Measurements from ENCODE around the gene CLDN9. TPM values are rescaled to one million over a fixed set of nuclear protein-coding genes. Genes with fewer than 3 reads are reported as not detected.
"Not testable (repeated sequence)": the region's sequence is repeated elsewhere in the genome, so short reads cannot be mapped to it uniquely, and the experiment has no call there.

The CLDN9 gene
- total RNA-seq, 1 experiment from 2014 or later: not detected

DNA sequence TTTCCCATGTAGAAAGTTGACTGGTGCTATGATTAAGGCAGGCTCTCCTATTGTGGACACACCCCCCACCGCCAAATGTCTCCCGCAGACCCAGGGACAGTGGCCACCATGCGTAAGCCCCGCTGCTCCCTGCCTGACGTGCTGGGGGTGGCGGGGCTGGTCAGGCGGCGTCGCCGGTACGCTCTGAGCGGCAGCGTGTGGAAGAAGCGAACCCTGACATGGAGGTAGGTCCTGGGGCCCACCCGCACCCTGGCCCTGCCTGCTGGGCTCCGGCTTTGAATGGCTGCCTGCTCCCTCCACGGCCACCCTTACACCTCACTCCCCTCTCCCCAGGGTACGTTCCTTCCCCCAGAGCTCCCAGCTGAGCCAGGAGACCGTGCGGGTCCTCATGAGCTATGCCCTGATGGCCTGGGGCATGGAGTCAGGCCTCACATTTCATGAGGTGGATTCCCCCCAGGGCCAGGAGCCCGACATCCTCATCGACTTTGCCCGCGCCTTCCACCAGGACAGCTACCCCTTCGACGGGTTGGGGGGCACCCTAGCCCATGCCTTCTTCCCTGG, 37.3 kb downstream of the CLDN9 start:
- DNase-seq (ENCODE audit: low read depth in 1 of 2, low spot score in 2 of 2): no peak
- H3K4me1 ChIP-seq (replicated peaks): peaks cover 11% of the 10 kb centered on the region
- H3K27ac ChIP-seq: no peak overlapping the region
- peaks cover 56% of the 10 kb centered on the region for H3K27me3 ChIP-seq (replicated peaks)
- H3K36me3 ChIP-seq: no peaks in the 10 kb centered on the region
- no peak overlapping the region for H3K4me3 ChIP-seq
- H3K9me3 ChIP-seq (replicated peaks): peaks cover 6% of the 10 kb centered on the region

DNA sequence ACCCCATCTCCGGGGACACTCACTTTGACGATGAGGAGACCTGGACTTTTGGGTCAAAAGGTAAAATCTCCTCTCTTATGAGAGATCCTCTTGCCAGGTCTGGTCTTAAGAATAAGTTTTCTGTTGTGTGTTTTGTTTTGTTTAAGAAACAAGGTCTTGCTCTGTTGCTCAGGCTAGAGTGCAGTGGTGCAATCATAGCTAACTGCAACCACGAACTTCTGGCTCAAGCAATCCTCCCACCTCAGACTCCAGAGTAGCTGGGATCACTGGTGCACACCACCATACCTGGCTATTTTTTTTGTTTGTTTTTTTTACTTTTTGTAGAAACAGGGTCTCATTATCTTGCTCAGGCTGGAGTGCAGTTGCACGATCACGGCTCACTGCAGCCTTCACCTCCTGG, 37.8 kb downstream of the CLDN9 start:
- Histone ChIP-seq H3K27me3 (replicated peaks) (peaks cover 52% of the 10 kb centered on the region), H3K4me3 (no peak overlapping the region)

DNA sequence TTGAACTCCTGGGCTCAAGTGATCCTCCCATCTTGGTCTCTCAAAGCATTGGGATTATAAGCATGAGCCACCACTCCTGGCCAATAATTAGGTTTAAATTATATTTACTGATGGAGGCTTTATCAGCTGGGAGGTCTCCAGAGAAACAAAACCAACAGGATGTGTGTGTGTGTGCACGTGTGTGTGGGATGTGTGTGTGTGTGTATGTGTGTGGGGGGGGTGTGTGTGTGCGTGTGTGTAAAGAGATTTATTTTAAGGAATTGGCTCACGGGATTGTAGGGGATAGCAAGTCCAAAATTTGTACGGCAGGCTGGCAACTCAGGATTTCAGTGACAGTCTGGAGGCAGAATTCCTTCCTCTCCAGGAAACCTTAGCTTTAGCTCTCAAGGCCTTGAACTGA, 38.3 kb downstream of the CLDN9 start:
- H3K4me1 ChIP-seq (replicated peaks): peaks cover 3% of the 10 kb centered on the region
- no peak for DNase-seq (ENCODE audit: low read depth in 1 of 2, low spot score in 2 of 2)
- H3K27ac ChIP-seq: no peak overlapping the region
- H3K4me3 ChIP-seq: no peak overlapping the region
- H3K27me3 ChIP-seq (replicated peaks): peaks cover 46% of the 10 kb centered on the region
- H3K36me3 ChIP-seq: no peaks in the 10 kb centered on the region
- H3K9me3 ChIP-seq (replicated peaks): no peaks in the 10 kb centered on the region

More for the DNA sequence above, 37.8 kb downstream of the CLDN9 start:
- no peak for DNase-seq (ENCODE audit: low read depth in 1 of 2, low spot score in 2 of 2)
- no peaks in the 10 kb centered on the region for H3K36me3 ChIP-seq
- no peak overlapping the region for H3K27ac ChIP-seq
- peaks cover 2% of the 10 kb centered on the region; the same call in 1 of the 2 replicates for H3K9me3 ChIP-seq (replicated peaks)
- H3K4me1 ChIP-seq (replicated peaks): peaks cover 7% of the 10 kb centered on the region

DNA sequence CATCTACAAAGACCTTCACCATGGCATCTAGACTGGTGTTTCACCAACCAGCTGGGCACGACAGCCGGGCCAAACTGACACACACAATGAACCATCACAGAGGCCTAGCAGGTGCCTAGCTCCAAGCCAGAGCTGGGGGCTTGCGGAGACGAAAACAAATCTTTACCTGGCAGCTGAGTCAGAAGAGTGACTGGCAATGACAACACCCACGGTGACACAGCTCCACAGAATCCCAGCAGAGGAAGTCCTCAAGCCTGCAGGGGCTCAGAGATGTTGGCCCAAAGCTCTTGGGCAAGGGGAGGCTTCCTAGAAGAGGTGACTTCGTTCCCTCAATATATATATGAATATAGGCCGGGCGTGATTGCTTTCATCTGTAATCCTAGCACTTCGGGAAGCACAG, 38.8 kb downstream of the CLDN9 start:
- Histone ChIP-seq H3K4me3 (no peak overlapping the region), H3K36me3 (no peaks in the 10 kb centered on the region), H3K9me3 (replicated peaks) (no peaks in the 10 kb centered on the region), H3K4me1 (replicated peaks) (no peaks in the 10 kb centered on the region), H3K27me3 (replicated peaks) (peaks cover 41% of the 10 kb centered on the region), H3K27ac (no peak overlapping the region)
- DNase-seq (ENCODE audit: low read depth in 1 of 2, low spot score in 2 of 2): no peak

DNA sequence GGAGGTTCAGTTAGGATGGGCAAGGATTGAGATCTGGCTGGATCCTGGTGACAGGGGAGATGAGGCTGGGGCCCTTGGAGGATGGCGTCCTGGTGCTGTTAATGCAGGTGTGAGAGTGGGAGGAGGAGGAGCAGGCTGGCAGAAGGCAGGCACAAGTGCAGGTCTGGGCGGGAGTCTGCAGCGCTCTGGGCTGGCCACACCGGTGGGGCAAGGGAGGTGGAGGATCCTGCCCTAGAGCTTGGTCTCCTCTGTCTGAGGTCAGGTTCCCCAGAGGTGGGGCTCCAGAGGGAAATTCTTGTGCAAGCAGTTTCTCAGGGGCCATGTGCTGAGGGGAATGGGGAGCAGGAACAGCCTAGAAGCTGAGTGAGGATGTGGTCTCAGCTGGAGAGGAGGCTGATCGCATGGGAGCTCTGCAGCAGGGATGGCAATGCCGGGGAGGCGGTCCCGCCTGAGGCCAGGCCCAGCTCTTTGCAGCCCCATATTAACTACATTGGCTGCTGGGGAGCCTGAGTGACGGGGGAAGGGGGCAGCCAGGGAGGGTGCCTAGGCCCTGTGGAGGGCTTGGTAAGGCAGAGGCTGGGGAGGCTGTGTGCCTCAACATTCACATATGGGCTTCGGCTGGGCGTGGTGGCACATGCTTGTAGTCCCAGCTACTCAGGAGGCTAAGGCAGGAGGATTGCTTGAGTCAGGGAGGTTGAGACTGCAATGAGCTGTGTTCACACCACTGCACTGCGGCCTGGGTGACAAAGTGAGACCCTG, 40.0 kb downstream of the CLDN9 start:
- not testable (repeated sequence) for H3K27ac ChIP-seq; DNase-seq (ENCODE audit: low read depth in 1 of 2, low spot score in 2 of 2); H3K4me1 ChIP-seq (replicated peaks); H3K4me3 ChIP-seq; H3K9me3 ChIP-seq (replicated peaks); H3K36me3 ChIP-seq
- peaks cover 29% of the 10 kb centered on the region for H3K27me3 ChIP-seq (replicated peaks)

DNA sequence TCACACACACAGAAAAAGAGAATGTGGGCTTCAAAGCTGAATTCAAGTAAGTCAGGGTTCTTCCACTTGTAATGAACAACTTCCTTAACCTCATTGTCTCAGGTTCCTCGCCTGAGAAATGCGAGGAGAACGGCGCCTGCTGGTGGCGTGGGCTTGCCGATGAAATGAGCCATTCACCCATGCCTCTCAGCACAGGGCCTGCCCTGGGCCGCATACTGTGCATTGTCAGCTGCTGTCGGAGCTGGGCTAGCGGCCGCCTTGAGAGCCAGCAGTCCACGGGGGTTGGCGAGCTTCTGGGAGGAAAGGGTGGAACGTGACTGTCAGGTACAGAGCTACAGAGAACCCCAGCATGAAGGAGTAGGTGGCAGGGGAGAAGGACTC, 40.6 kb downstream of the CLDN9 start:
- H3K9me3 ChIP-seq (replicated peaks); H3K36me3 ChIP-seq; H3K27ac ChIP-seq; H3K4me3 ChIP-seq; H3K4me1 ChIP-seq (replicated peaks); DNase-seq (ENCODE audit: low read depth in 1 of 2, low spot score in 2 of 2): not testable (repeated sequence)
- peaks cover 23% of the 10 kb centered on the region for H3K27me3 ChIP-seq (replicated peaks)

DNA sequence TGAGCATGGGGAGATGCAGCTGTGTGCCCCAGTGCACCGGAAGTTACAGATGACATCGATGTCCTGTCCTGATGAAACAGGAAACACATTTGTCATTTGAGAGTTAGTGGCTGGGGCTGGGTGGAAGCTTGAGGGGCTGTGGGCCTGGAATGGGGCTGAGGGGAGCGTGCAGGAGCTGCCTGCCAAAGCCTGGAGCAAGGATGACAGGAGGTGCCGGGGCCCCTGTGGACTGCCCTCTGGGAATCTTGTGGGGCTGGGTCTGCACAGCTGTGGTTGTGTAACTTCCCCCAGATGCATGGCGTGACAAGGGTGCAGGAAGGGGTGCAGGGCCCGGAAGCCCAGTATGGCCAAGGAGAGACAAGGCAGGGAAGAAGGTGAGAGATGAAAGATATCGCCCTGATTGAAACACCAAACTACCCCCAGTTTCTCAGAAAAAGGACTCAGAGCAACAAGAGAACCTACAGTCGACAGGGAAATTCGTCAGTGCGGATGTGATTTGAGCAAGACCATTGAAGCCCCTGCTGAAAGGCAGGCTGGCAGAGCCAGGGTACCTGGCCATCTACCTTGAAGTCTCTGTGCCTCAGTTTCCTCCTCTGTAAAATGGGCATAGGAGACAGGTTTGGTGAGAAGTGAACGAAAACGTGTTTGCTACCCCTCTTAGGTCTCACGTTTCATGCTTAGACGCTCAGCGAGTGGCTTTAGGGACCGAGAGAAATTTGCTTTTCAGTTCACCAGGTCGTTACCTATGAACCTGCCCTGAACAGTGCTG, 42.4 kb downstream of the CLDN9 start:
- Histone ChIP-seq H3K27me3 (replicated peaks) (peaks cover 6% of the 10 kb centered on the region), H3K27ac (no peak overlapping the region), H3K4me3 (no peak overlapping the region), H3K9me3 (replicated peaks) (no peaks in the 10 kb centered on the region), H3K4me1 (replicated peaks) (peaks cover 13% of the 10 kb centered on the region), H3K36me3 (no peaks in the 10 kb centered on the region)
- DNase-seq (ENCODE audit: low read depth in 1 of 2, low spot score in 2 of 2): no peak

DNA sequence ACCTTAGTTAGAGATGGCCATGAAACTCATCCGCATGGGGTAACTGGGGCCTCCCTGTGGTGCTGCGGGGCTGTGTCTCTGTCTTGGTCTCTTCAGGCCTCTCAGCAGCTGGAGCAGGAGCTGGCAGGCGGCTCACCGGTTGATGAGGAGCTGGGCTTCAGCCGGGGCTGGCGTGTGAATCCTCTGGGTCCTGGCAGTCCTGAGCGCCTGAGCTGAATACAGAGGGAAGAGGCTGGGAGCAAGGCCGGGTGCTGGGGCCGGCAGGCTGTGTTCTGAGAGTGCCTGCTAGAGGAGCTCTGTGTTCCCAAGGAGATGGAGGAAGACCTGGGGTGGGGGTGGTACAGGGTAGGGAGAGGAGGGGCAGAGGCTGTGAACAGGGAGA, 43.0 kb downstream of the CLDN9 start:
- not testable (repeated sequence) for H3K27ac ChIP-seq; H3K9me3 ChIP-seq (replicated peaks); DNase-seq (ENCODE audit: low read depth in 1 of 2, low spot score in 2 of 2); H3K4me3 ChIP-seq; H3K36me3 ChIP-seq; H3K27me3 ChIP-seq (replicated peaks)
- peaks cover 13% of the 10 kb centered on the region for H3K4me1 ChIP-seq (replicated peaks)

DNA sequence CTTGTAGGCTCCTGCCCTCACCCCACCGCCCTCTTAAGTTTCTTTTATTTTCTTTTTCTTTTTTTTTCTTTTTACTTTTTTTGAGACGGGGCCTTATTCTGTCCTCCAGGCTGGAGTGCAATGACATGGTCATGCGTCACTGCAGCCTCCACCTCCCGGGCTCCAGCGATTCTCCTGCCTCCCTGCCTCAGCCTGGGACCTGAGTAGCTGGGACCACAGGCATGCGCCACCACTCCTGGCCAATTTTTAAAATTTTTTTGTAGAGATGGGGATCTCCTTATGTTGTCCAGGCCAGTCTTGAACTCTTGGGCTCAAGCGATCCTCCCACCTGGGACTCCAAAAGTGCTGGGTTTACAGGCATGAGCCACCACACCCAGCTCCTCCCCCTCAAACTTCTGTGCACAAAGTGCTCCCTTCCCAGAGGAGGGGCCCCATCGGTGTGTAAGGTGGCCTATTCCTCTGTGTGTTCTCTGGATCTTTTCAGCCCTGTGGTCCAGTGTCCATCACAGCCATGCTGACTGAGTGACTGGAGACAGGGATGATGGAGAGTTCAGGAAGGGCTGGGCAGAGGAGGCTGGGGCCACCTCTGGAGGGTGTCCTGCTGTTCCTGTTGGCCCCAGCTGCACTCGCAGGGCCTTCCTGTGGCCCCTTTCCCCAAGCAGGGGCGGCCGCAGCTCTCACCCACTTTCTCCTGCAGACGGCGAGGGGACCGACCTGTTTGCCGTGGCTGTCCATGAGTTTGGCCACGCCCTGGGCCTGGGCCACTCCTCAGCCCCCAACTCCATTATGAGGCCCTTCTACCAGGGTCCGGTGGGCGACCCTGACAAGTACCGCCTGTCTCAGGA, 43.8 kb downstream of the CLDN9 start:
- Histone ChIP-seq H3K9me3 (replicated peaks) (no peaks in the 10 kb centered on the region), H3K36me3 (no peaks in the 10 kb centered on the region), H3K4me1 (replicated peaks) (peaks cover 13% of the 10 kb centered on the region), H3K4me3 (no peak overlapping the region), H3K27me3 (replicated peaks) (no peaks in the 10 kb centered on the region), H3K27ac (no peak overlapping the region)
- no peak for DNase-seq (ENCODE audit: low read depth in 1 of 2, low spot score in 2 of 2)

DNA sequence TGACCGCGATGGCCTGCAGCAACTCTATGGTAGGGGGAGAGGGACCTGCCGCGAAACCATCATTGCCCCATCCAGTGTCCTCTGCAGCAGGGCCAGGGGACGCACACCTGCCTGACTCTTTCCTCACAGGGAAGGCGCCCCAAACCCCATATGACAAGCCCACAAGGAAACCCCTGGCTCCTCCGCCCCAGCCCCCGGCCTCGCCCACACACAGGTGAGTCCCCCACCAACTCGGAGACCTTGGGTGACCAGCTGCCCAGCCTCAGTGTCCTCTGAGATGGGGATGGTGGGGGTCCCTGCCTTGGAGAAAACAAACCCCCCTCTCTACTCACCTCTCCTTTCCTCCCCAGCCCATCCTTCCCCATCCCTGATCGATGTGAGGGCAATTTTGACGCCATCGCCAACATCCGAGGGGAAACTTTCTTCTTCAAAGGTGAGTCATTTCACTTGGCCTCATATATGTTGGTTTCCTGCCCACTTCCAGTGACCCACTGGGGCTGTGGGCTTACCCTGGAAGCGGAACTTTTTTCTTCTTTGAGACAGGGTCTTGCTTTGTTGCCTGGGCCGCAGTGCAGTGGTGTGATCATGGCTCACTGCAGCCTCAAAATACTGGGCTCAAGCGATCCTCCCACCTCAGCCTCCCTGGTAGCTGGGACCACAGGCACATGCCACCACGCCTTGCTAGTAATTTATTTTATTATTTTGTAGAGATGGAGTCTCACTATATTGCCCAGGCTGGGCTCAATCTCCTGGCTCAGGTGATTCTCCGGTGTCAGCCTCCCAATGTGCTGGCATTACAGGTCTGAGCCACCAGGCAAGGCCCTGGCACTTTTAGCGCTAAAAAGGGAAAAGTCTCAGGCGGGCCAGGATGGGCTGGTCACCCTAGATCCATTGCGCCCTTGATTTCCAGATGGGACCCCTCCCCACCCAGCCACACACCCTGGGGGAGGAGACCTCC, 44.7 kb downstream of the CLDN9 start:
- H3K4me3 ChIP-seq: no peak overlapping the region
- H3K27ac ChIP-seq: no peak overlapping the region
- peak in 1 of 2 experiments; percentile 41 for DNase-seq (ENCODE audit: low read depth in 1 of 2, low spot score in 2 of 2)
- peaks cover 13% of the 10 kb centered on the region for H3K4me1 ChIP-seq (replicated peaks)
- H3K36me3 ChIP-seq: no peaks in the 10 kb centered on the region
- H3K9me3 ChIP-seq (replicated peaks): no peaks in the 10 kb centered on the region
- no peaks in the 10 kb centered on the region for H3K27me3 ChIP-seq (replicated peaks)

DNA sequence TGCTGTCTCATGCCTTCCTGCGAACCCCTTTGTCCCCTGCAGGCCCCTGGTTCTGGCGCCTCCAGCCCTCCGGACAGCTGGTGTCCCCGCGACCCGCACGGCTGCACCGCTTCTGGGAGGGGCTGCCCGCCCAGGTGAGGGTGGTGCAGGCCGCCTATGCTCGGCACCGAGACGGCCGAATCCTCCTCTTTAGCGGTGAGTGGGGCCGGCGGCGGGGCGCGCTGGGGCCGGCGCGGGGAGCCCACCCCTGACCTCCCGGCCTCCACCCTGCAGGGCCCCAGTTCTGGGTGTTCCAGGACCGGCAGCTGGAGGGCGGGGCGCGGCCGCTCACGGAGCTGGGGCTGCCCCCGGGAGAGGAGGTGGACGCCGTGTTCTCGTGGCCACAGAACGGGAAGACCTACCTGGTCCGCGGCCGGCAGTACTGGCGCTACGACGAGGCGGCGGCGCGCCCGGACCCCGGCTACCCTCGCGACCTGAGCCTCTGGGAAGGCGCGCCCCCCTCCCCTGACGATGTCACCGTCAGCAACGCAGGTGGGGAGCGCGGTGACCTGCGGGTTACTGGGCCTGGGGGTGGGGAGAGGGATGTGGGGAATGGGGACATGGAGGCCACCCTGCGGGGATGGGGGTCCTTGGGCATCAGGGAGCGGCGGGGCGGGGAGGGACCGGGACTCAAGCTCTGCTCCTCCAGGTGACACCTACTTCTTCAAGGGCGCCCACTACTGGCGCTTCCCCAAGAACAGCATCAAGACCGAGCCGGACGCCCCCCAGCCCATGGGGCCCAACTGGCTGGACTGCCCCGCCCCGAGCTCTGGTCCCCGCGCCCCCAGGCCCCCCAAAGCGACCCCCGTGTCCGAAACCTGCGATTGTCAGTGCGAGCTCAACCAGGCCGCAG, 45.7 kb downstream of the CLDN9 start:
- no peaks in the 10 kb centered on the region for H3K27me3 ChIP-seq (replicated peaks)

More for the DNA sequence above, 45.7 kb downstream of the CLDN9 start:
- H3K9me3 ChIP-seq (replicated peaks): no peaks in the 10 kb centered on the region
- peak overlapping the region; percentile 76 for H3K4me3 ChIP-seq
- no peaks in the 10 kb centered on the region for H3K36me3 ChIP-seq
- peaks cover 13% of the 10 kb centered on the region for H3K4me1 ChIP-seq (replicated peaks)
- peak in 1 of 2 experiments; percentile 52 for DNase-seq (ENCODE audit: low read depth in 1 of 2, low spot score in 2 of 2)
- H3K27ac ChIP-seq: peak overlapping the region; percentile 77; the same call in 1 of the 2 replicates
